B cell (primary cell): ENCODE data around the gene COL5A2. TPM values are rescaled to one million over a fixed set of nuclear protein-coding genes. Genes with fewer than 3 reads are reported as not detected.

ENCODE experiments used
- ATAC-seq: fragments of 200-7000 bp; cut with Tn5 transposase; one replicate; pipeline ENCODE4 v1.10.0; 2021; ENCODE audit warnings: low read depth, mild to moderate bottlenecking, moderate number of reproducible peaks, moderate library complexity
- CTCF ChIA-PET: fragments of 350-600 bp; sonication (Branson Sonifier 250); formaldehyde crosslinking; loops from one replicate; lab custom pipeline; 2021; ENCODE audit warnings: antibody characterized with exemption, inconsistent platforms; lab: Charles Lee
- POLR2A ChIA-PET: fragments of 350-600 bp; sonication (Branson Sonifier 250); formaldehyde crosslinking; loops from one replicate; lab custom pipeline; 2021; ENCODE audit warnings: antibody characterized with exemption; lab: Charles Lee
- DNase-seq: peaks from one replicate; pipeline ENCODE4 v3.0.0; 2013
- H2AFZ ChIP-seq: 2 replicates; pipeline ENCODE4 v1.6.1; 2012; ENCODE audit warnings: mild to moderate bottlenecking, low read depth, low read length; ENCODE audit not compliant: insufficient read depth, poor library complexity, severe bottlenecking
- H3K27ac ChIP-seq, 2 donors: 1 replicate in 1 of 2; 2 replicates in 1 of 2; pipeline ENCODE4 v1.5.1; 2012 to 2013; ENCODE audit warnings: low read length in 2 of 2, mild to moderate bottlenecking in 2 of 2, moderate library complexity in 1 of 2
- H3K27me3 ChIP-seq, 4 experiments: fragments of 200-600 bp in 1 of 4; sonication (generic) in 1 of 4; replicated peaks in 1 of 4; 1 replicate in 2 of 4; 2 replicates in 2 of 4; pipeline versions ENCODE4 v1.6.1 to v1.7.0; 2013 to 2016; ENCODE audit warnings: low read length in 3 of 4, mild to moderate bottlenecking in 2 of 4, mixed read lengths in 1 of 4, moderate library complexity in 1 of 4; ENCODE audit not compliant: insufficient read depth in 4 of 4, control insufficient read depth in 3 of 4; ENCODE audit errors: control extremely low read depth in 1 of 4
- H3K36me3 ChIP-seq, 2 experiments: replicated peaks in 1 of 2; 1 replicate in 1 of 2; 2 replicates in 1 of 2; pipeline versions ENCODE4 v1.6.1 to v1.7.1; 2013; ENCODE audit warnings: low read length in 1 of 2; ENCODE audit not compliant: insufficient read depth in 2 of 2, control insufficient read depth in 1 of 2; ENCODE audit errors: control extremely low read depth in 1 of 2, extremely low read depth in 1 of 2
- H3K4me1 ChIP-seq, 2 donors: fragments of 200-600 bp in 1 of 2; sonication (generic) in 1 of 2; 1 replicate in 1 of 2; 2 replicates in 1 of 2; pipeline versions ENCODE4 v1.5.1 to v1.6.1; 2013 to 2017; ENCODE audit warnings: low read length in 2 of 2; ENCODE audit not compliant: control insufficient read depth in 2 of 2, insufficient read depth in 2 of 2
- H3K4me2 ChIP-seq: replicated peaks from 2 replicates; pipeline ENCODE3; 2012; ENCODE audit warnings: mild to moderate bottlenecking, low read depth, low read length; ENCODE audit not compliant: poor library complexity, severe bottlenecking
- H3K4me3 ChIP-seq, 5 experiments: fragments of 200-600 bp in 1 of 5; sonication (generic) in 1 of 5; 1 replicate in 3 of 5; 2 replicates in 2 of 5; pipeline versions ENCODE4 v1.5.1 to v1.7.0; 2011 to 2016; ENCODE audit warnings: low read length in 4 of 5, mild to moderate bottlenecking in 4 of 5, low read depth in 2 of 5, control low read depth in 1 of 5, moderate library complexity in 1 of 5; ENCODE audit not compliant: insufficient read depth in 1 of 5; ENCODE audit errors: control extremely low read depth in 1 of 5, extremely low read depth in 1 of 5
- H3K79me2 ChIP-seq: fragments of 200-600 bp; sonication (generic); one replicate; pipeline ENCODE4 v1.6.0; 2016; ENCODE audit warnings: low read length; ENCODE audit not compliant: control insufficient read depth, insufficient read depth
- H3K9ac ChIP-seq: fragments of 200-600 bp; sonication (generic); 2 replicates; pipeline ENCODE4 v1.6.1; 2017; ENCODE audit warnings: mild to moderate bottlenecking, low read length, moderate library complexity
- H3K9me3 ChIP-seq, 3 donors: one replicate each; pipeline versions ENCODE4 v1.6.1 to v1.7.1; 2013; ENCODE audit warnings: low read length in 2 of 3; ENCODE audit not compliant: control insufficient read depth in 2 of 3, insufficient read depth in 1 of 3; ENCODE audit errors: control extremely low read depth in 1 of 3
- H4K20me1 ChIP-seq: 2 replicates; pipeline ENCODE4 v1.6.0; 2012; ENCODE audit warnings: mild to moderate bottlenecking, low read length; ENCODE audit not compliant: insufficient read depth, control insufficient read depth, poor library complexity, severe bottlenecking
- H3K27ac Mint-ChIP-seq: one replicate; pipeline ENCODE4 v1.8.0; 2021; ENCODE audit warnings: mixed read lengths
- H3K27me3 Mint-ChIP-seq: one replicate; pipeline ENCODE4 v1.8.0; 2021; ENCODE audit warnings: mixed read lengths
- H3K4me1 Mint-ChIP-seq: one replicate; pipeline ENCODE4 v1.8.0; 2021; ENCODE audit warnings: mixed read lengths
- H3K4me3 Mint-ChIP-seq: one replicate; pipeline ENCODE4 v1.8.0; 2021; ENCODE audit warnings: mixed read lengths
- H3K9me3 Mint-ChIP-seq: one replicate; pipeline ENCODE4 v1.8.0; 2022; ENCODE audit warnings: mixed read lengths; ENCODE audit not compliant: insufficient read depth
- CTCF ChIP-seq: fragments of 200-600 bp; IDR thresholded peaks from one replicate; pipeline ENCODE4 v1.8.0; 2022; ENCODE audit warnings: antibody characterized with exemption, mild to moderate bottlenecking
- EZH2 ChIP-seq: IDR thresholded peaks from 2 replicates; pipeline ENCODE4 v1.6.1; 2012; ENCODE audit warnings: borderline replicate concordance, low read depth, mild to moderate bottlenecking, moderate library complexity, low read length; ENCODE audit not compliant: insufficient read depth, poor library complexity, severe bottlenecking
- WGBS: methylation state at CpG from one replicate; pipeline ENCODE4 v1.1.5; 2013; ENCODE audit warnings: missing lambda C conversion rate; ENCODE audit not compliant: insufficient coverage; 5-methylcytosine and 5-hydroxymethylcytosine counted together
- intact Hi-C: fragments of 100-400 bp; cut with micrococcal nuclease; formaldehyde crosslinking; loops from one replicate; pipeline ENCODE4 v1.10.0; 2022
- polyA plus RNA-seq: library from polyadenylated mRNA; depleted of rRNA; stranded (reverse); fragments of >200 nt; gene quantifications from 2 replicates; pipeline ENCODE4 v1.2.3, GENCODE V29; 2012
- total RNA-seq, 2 donors: library from RNA; stranded (reverse); fragments of 120-200 nt in 1 of 2; gene quantifications; 1 replicate in 1 of 2; 2 replicates in 1 of 2; pipeline versions ENCODE4 v1.2.3 to v1.2.4, GENCODE V29; 2013 to 2022

Gene COL5A2
- total and polyA plus RNA-seq, 2 donors (not counting 1 experiment from before 2014, with no cell fraction given): 0.44 to 0.45 TPM

- H3K9ac ChIP-seq: no peak overlapping the region
- Mint-ChIP-seq H3K27ac (no peak overlapping the region), H3K27me3 (no peaks in the 10 kb centered on the region), H3K9me3 (no peaks in the 10 kb centered on the region), H3K4me1 (no peaks in the 10 kb centered on the region), H3K4me3 (no peak overlapping the region)
- DNase-seq (no peak), ATAC-seq (no peak)
- TF ChIP-seq EZH2 (no peak), CTCF (no peak)
- H2AFZ ChIP-seq: no peak overlapping the region
- H3K4me3 ChIP-seq: no peak overlapping the region
- H3K27me3 ChIP-seq: no peaks in the 10 kb centered on the region
- H3K4me1 ChIP-seq: no peaks in the 10 kb centered on the region
- no peak overlapping the region for H3K4me2 ChIP-seq
- ChIA-PET CTCF (interaction anchor here (1.5 kb wide), 1 partner anchor 11 kb away, joined by 3 read pairs; no protein-coding TSS in a partner anchor), POLR2A (no interaction called here)
- no peaks in the 10 kb centered on the region for H3K79me2 ChIP-seq
- H3K36me3 ChIP-seq: no peaks in the 10 kb centered on the region
- H3K9me3 ChIP-seq: no peaks in the 10 kb centered on the region
- no peaks in the 10 kb centered on the region for H4K20me1 ChIP-seq
- no peak overlapping the region for H3K27ac ChIP-seq
- intact Hi-C loops: no loop called here
- WGBS: no CpG with 5 or more reads among the region's 3 CpGs
These were observed 96.0 kb downstream of the COL5A2 start for GRCh38 chr2:189083606-189084005.

GRCh38 chr2:189083106-189083505 is 96.5 kb downstream of the COL5A2 start:
- Histone ChIP-seq H3K4me2 (no peak overlapping the region), H4K20me1 (no peaks in the 10 kb centered on the region), H3K4me1 (no peaks in the 10 kb centered on the region), H3K79me2 (no peaks in the 10 kb centered on the region), H3K27ac (no peak overlapping the region), H3K9ac (no peak overlapping the region), H3K9me3 (no peaks in the 10 kb centered on the region), H2AFZ (no peak overlapping the region), H3K4me3 (no peak overlapping the region), H3K36me3 (no peaks in the 10 kb centered on the region), H3K27me3 (no peaks in the 10 kb centered on the region)
- WGBS: 92% methylated on average over 2 of the region's 2 CpGs
- ChIA-PET CTCF (interaction anchor here (1.5 kb wide), 1 partner anchor 12 kb away, joined by 3 read pairs; no protein-coding TSS in a partner anchor), POLR2A (no interaction called here)
- Mint-ChIP-seq H3K27me3 (no peaks in the 10 kb centered on the region), H3K4me3 (no peak overlapping the region), H3K9me3 (no peaks in the 10 kb centered on the region), H3K27ac (no peak overlapping the region), H3K4me1 (no peaks in the 10 kb centered on the region)
- intact Hi-C loops: no loop called here
- TF ChIP-seq EZH2 (no peak), CTCF (no peak)
- no peak for DNase-seq
- ATAC-seq: no peak
